Retinal pigment epithelial cell (primary cell): Measurements from ENCODE around the gene FAIM2.

Experiments used
- DNase-seq: peaks from one replicate; pipeline ENCODE4 v3.0.0-alpha.2; 2010; ENCODE audit warnings: low read depth
- H3K4me3 ChIP-seq: 2 replicates; pipeline ENCODE4 v1.5.1; 2011; ENCODE audit warnings: mild to moderate bottlenecking, low read length, control low read depth, moderate library complexity
- TF ChIP-seq, protein P1 (sequence below): conservative IDR thresholded peaks from 2 replicates; pipeline ENCODE4 v1.5.1; 2011; ENCODE audit warnings: low read depth, low read length, control low read depth, inconsistent platforms

The FAIM2 gene

DNA sequence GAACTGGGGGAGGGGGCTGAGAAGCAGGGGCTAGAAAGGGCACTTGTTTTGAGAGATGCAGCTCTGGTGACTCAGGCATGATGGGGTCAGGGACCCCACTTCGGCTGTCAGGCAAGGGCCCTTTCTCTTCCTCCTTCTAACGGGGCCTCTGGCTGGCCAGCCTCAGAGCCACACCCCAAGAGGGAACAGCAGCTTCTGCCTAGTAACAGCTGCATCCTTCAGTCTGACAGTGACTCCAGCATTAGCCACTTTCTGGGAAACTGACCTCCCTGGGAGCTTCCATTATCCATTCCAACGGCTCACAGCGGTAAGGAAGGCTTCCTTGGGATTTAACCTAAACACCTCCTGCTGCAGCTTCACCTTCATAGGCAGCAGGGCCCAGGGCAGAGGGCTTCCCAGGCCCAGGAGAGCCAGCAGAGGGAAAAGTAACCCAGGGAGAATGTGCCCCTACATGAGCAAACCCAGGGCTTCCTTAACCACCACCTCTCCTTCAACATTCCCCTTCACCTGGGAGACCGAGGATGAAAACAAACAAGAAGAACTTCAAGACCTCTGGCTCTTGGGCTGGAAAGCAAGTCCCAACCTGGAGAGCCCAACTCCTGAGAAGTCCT, 78.2 kb downstream of the FAIM2 start:
- DNase-seq = no peak
- TF ChIP-seq, protein P1, sequence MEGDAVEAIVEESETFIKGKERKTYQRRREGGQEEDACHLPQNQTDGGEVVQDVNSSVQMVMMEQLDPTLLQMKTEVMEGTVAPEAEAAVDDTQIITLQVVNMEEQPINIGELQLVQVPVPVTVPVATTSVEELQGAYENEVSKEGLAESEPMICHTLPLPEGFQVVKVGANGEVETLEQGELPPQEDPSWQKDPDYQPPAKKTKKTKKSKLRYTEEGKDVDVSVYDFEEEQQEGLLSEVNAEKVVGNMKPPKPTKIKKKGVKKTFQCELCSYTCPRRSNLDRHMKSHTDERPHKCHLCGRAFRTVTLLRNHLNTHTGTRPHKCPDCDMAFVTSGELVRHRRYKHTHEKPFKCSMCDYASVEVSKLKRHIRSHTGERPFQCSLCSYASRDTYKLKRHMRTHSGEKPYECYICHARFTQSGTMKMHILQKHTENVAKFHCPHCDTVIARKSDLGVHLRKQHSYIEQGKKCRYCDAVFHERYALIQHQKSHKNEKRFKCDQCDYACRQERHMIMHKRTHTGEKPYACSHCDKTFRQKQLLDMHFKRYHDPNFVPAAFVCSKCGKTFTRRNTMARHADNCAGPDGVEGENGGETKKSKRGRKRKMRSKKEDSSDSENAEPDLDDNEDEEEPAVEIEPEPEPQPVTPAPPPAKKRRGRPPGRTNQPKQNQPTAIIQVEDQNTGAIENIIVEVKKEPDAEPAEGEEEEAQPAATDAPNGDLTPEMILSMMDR = no peak
- no peak overlapping the region for H3K4me3 ChIP-seq

DNA sequence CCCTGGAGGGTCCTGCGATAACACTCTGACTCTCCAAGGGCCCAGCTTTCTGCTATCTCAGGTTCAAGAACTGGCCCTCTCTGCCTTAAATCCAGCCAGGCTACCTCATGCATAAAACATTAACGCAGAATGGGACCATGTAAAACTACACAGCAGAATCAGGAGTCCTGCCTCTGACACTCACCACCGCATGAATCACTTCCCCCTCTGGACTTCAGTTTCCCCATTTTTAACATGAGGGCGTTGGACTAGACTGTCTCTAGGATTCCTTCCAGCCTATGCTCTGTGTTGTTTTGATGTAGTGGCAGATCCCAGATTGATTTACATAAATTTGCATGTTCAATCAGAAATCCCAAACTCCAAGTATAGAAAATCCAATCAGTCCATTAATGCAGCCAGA, 78.8 kb downstream of the FAIM2 start:
- DNase-seq = no peak
- TF ChIP-seq, protein P1 = no peak
- H3K4me3 ChIP-seq = no peak overlapping the region

DNA sequence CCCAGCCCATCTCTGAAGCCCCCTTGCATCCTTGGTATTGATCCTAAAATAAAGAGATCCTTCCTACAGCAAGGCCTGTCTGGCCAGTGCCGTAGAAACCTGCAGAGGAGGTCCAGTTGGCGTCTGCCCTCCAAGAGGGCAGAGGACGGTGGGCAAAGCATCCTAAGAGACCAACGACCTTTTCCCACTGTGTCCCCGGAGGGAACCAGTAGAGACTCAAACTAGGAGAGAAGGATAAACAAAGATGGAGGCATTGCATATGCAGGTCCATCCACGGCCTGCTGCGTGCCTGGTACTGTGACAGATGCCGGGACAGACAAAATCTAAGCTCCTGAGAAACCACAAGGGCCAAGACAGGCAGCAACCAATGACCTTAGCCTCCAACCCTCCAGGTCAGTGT, 79.3 kb downstream of the FAIM2 start:
- H3K4me3 ChIP-seq = no peak overlapping the region
- TF ChIP-seq, protein P1 = no peak
- DNase-seq = no peak

DNA sequence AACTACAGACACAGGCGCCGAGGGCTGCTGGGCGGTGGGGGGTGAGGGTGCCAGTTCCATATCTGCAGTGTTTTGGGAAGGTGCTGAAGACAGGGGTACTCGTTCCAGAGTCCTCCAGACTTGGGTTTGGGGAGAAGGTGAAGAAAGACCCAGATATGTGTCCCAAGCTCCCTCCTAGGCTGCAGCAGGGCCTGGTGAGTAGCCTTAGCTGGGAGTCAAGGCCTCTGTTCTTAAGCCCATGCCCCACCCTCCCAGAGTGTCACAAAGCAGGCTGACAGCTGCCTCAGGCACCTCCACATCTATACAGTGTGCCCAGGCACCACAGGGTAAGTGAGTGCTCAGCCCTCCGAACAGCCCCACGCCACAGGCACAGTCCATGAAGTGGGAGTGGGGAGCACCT, 79.7 kb downstream of the FAIM2 start:
- DNase-seq = no peak
- H3K4me3 ChIP-seq = no peak overlapping the region
- TF ChIP-seq, protein P1 = no peak

DNA sequence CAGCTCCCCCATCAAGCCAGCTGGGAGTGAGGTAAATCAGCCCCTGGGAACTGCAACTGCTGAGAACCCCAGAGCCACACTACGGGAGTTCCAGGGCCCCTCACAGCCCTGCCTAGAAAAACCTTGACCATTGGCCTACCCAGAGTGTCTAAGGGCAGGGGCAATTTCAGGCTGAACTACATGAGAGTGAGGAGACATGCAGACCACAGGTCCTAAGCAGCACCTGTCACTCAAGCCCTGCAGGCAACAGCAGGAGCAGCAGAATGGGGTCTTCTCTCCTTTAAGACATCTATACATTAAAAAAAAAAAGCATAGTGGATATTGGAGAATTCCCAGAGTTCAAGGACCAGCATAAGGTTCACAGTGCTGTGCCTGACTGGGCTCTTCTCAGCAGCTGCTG, 80.3 kb downstream of the FAIM2 start:
- H3K4me3 ChIP-seq = no peak overlapping the region
- DNase-seq = no peak
- TF ChIP-seq, protein P1 = no peak

DNA sequence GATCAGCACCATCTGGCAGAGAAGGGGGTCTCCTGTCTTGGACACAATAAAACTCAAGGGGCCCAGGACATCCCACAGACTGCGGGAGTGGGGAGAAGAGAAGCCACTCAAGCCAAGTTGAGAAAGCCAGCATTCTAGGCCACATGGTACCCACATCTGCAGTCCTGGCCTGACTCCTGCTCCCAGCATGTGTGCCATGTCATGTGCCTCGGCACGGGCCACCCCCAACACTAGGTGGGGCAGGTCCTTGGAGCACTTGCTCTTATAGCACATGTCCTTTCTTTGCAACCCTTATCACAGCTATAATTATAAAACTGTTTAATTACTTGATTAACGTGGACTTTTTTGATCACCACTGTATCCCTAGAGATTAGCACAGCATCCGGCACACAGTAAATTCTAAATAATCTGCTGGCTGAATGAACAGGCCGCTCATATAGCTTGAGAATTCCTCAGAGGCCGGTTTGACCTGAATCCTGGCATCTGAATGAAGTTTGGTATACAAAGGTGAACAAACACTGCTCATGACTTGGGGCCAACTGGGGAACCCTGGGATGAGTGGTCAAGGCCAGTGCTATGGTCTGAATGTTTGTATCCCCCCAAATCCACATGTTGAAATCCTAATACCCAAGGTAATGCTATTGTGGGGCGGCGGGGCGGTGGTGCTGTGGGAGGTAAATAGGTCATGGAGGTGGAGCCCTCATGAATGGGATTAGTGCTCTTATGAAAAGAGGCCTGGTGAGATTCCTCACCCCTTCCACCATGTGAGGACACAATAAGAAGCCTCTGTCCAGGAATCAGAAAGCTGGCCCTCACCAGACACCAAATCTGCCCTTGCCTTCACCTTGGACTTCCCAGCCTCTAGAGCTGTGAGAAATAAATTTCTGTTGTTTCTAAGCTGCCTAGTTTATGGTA, 82.1 kb downstream of the FAIM2 start:
- no peak for DNase-seq
- H3K4me3 ChIP-seq = no peak overlapping the region
- TF ChIP-seq, protein P1 = no peak

DNA sequence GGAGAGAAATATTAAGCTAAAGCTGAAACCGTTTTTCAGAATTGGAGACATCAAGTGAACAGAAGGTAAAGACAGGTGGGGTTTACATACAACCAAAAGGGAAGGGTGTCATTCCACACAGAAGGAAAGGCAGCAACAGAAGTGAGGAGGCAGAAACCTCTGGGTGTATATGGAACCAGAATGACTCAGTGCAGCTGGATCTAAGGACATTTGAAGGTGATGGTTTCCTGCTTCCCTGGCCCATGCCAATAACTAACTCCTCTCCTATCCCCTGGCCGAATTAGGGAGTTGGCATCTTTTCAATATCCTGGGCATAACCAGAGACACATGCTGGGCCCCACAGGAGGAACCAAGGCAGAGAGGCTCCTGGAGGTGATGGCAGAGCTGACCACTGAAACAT, 83.9 kb downstream of the FAIM2 start:
- TF ChIP-seq, protein P1 = no peak
- no peak overlapping the region for H3K4me3 ChIP-seq
- DNase-seq = no peak
